DOHH2 (cell line): ENCODE measurements around the gene SP6.

ENCODE experiments used
- H3F3A ChIP-seq: fragments of 200-600 bp; sonication (generic), shearing (Covaris generic); 2 replicates; pipeline ENCODE4 v1.6.0; 2016; ENCODE audit warnings: antibody characterized with exemption, mild to moderate bottlenecking; ENCODE audit not compliant: control insufficient read depth, insufficient read depth
- H3K27ac ChIP-seq: fragments of 200-600 bp; sonication (generic); 2 replicates; pipeline ENCODE4 v1.5.1; 2014; ENCODE audit warnings: low read depth, mild to moderate bottlenecking, low read length, moderate library complexity
- H3K27me3 ChIP-seq: fragments of 200-600 bp; sonication (generic); 2 replicates; pipeline ENCODE4 v1.6.1; 2014; ENCODE audit warnings: mild to moderate bottlenecking, low read length, mixed read lengths; ENCODE audit not compliant: control insufficient read depth
- H3K36me3 ChIP-seq: fragments of 200-600 bp; sonication (generic); 2 replicates; pipeline ENCODE4 v1.6.1; 2014; ENCODE audit warnings: mild to moderate bottlenecking, low read length, moderate library complexity, mixed read lengths; ENCODE audit not compliant: control insufficient read depth
- H3K4me1 ChIP-seq: fragments of 200-600 bp; sonication (generic); 2 replicates; pipeline ENCODE4 v1.6.1; 2014; ENCODE audit warnings: mild to moderate bottlenecking, low read length, mixed read lengths; ENCODE audit not compliant: control insufficient read depth
- H3K4me2 ChIP-seq: fragments of 200-600 bp; sonication (generic); 2 replicates; pipeline ENCODE4 v1.6.0; 2014; ENCODE audit warnings: mild to moderate bottlenecking, low read length, moderate library complexity
- H3K4me3 ChIP-seq: fragments of 200-600 bp; sonication (generic); 2 replicates; pipeline ENCODE4 v1.5.1; 2014; ENCODE audit warnings: mild to moderate bottlenecking, low read length, mixed read lengths
- H3K79me2 ChIP-seq: fragments of 200-600 bp; sonication (generic); 2 replicates; pipeline ENCODE4 v1.6.1; 2014; ENCODE audit warnings: mild to moderate bottlenecking, low read length, mixed read lengths; ENCODE audit not compliant: control insufficient read depth
- H3K9me2 ChIP-seq: fragments of 200-600 bp; sonication (generic); replicated peaks from 2 replicates; pipeline ENCODE4 v1.6.1; 2014; ENCODE audit warnings: mild to moderate bottlenecking, low read length, mixed read lengths; ENCODE audit not compliant: control insufficient read depth
- H3K9me3 ChIP-seq: fragments of 200-600 bp; sonication (generic); 2 replicates; pipeline ENCODE4 v1.6.1; 2014; ENCODE audit warnings: antibody characterized with exemption, low read length, mixed read lengths; ENCODE audit not compliant: control insufficient read depth, insufficient read depth
- H4K20me1 ChIP-seq: fragments of 200-600 bp; sonication (generic); 2 replicates; pipeline ENCODE4 v1.6.0; 2014; ENCODE audit warnings: low read depth, mild to moderate bottlenecking, antibody characterized with exemption, low read length, moderate library complexity; ENCODE audit not compliant: control insufficient read depth, insufficient read depth
- EZH2phosphoT487 ChIP-seq: fragments of 200-600 bp; sonication (generic); IDR thresholded peaks from 2 replicates; pipeline ENCODE4 v1.6.1; 2017; ENCODE audit warnings: borderline replicate concordance, mild to moderate bottlenecking, antibody characterized with exemption, low read length, moderate library complexity, mixed read lengths
- TF ChIP-seq, protein P1 (sequence below): fragments of 200-600 bp; sonication (generic); IDR thresholded peaks from one replicate; pipeline ENCODE4 v1.5.1; 2014; ENCODE audit warnings: antibody characterized with exemption, mild to moderate bottlenecking, low read depth, low read length; ENCODE audit not compliant: poor library complexity, severe bottlenecking

The SP6 gene

DNA sequence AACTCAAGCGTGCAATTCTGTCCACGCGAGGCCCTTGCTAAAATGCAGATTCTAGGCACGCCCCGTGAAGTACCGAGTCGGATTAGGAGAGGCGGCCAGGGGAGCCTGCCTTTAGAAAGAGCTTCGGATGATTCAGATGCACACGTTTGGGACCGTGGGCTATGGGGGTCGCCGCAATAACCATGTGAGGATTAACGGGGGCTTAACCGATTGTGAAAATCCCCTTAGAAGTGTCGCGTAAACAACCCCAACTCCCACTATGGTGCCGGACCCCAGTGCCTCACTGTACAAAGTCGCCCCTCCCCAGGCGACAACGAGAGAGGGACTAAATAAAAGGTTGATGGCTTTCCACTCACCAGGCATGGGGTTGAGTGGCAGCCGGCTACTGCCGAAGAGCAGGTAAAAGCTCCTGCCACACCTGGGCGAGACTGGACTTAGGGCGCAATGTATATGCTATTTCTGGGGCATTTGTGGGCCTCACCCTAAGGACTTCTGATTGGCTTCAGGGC lies 44.4 kb upstream of the SP6 start:
- H3K4me1 ChIP-seq: peaks cover 31% of the 10 kb centered on the region
- peak overlapping the region; percentile 40 for H3K27ac ChIP-seq
- H3K4me3 ChIP-seq: peak overlapping the region; percentile 91
- no peaks in the 10 kb centered on the region for H4K20me1 ChIP-seq
- TF ChIP-seq EZH2phosphoT487: no peak; the same call in 1 of the 2 replicates
- TF ChIP-seq, protein P1, sequence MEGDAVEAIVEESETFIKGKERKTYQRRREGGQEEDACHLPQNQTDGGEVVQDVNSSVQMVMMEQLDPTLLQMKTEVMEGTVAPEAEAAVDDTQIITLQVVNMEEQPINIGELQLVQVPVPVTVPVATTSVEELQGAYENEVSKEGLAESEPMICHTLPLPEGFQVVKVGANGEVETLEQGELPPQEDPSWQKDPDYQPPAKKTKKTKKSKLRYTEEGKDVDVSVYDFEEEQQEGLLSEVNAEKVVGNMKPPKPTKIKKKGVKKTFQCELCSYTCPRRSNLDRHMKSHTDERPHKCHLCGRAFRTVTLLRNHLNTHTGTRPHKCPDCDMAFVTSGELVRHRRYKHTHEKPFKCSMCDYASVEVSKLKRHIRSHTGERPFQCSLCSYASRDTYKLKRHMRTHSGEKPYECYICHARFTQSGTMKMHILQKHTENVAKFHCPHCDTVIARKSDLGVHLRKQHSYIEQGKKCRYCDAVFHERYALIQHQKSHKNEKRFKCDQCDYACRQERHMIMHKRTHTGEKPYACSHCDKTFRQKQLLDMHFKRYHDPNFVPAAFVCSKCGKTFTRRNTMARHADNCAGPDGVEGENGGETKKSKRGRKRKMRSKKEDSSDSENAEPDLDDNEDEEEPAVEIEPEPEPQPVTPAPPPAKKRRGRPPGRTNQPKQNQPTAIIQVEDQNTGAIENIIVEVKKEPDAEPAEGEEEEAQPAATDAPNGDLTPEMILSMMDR: no peak
- peaks cover 35% of the 10 kb centered on the region for H3K36me3 ChIP-seq
- no peaks in the 10 kb centered on the region for H3K9me2 ChIP-seq
- H3K9me3 ChIP-seq: no peaks in the 10 kb centered on the region
- H3F3A ChIP-seq: peaks cover 6% of the 10 kb centered on the region; the same call in 1 of the 2 replicates
- H3K79me2 ChIP-seq: peaks cover 56% of the 10 kb centered on the region
- peak overlapping the region; percentile 82 for H3K4me2 ChIP-seq
- no peaks in the 10 kb centered on the region for H3K27me3 ChIP-seq

DNA sequence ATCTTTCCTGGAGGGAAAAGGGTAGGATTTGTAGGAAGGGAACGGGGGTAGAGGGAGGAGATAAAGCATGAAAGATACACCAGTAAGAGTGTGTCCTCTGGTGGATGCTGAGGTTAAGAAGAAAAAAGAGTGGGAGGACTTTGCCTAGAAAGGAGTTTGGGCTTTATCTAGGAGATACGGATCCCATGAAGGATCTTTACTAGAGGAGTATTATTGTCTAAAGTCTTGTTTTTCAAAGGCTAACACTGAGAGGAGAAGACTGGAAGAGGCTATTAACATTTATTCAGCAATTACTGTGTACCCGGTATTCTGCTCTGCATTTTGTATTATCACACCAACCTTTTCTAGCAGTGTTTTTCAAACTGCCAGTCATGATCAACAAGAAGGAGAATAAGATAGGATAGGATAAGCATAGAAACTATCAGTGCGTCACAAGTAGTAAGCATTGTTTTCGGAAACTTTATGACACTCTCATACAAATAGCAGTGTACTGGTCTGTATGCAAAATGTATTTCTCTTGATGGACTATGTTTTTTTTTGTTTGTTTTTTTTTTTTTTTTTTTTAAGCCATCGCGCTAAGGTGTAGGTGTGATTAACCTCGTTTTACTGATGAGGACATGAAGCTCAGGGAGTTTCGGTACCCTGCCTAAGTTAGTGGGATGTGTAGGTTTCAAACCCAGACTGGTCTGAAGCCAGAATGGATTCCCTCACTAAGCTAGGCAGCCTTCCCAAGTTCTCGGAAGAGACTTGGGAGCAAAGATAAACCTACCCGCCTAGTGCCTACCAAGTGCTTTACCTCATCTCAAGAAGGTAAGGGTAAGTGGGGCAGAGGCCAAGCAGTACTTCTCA lies 43.8 kb upstream of the SP6 start:
- Histone ChIP-seq H3K4me3 (peak overlapping the region; percentile 91), H3K9me3 (no peaks in the 10 kb centered on the region), H3K79me2 (peaks cover 51% of the 10 kb centered on the region), H3K4me1 (peaks cover 31% of the 10 kb centered on the region), H3K27me3 (no peaks in the 10 kb centered on the region), H3F3A (peaks cover 6% of the 10 kb centered on the region; the same call in 1 of the 2 replicates), H3K36me3 (peaks cover 28% of the 10 kb centered on the region), H4K20me1 (no peaks in the 10 kb centered on the region), H3K27ac (peak overlapping the region; percentile 40), H3K9me2 (no peaks in the 10 kb centered on the region), H3K4me2 (peak overlapping the region; percentile 82)
- TF ChIP-seq, protein P1: no peak
- TF ChIP-seq EZH2phosphoT487: no peak

DNA sequence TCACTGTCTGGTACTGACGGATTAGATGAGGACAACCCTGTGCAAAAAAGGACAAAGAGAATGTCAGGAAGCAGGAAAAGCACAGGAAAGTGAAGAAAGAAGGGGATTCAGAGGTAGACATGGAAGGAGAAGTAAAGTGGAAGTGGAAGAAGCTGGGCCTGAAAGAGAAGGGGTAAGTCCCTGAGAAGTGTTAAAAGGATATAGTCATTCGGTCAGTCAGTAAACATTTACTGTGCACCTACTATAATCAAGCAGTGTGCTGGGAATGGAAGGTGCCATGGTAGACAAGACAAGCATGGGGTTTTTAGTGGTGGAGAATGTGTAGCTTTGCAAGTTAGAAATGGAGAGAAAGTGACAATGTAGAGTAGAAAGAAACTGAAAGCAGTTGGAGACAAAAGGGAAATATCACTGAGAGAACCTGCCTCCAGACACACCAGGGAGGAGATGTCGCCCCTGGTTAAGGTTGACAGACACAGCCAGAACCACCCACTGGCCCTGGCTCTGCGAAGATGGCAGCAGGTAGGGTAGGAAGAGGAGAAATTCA lies 40.7 kb upstream of the SP6 start:
- H3K4me3 ChIP-seq: no peak overlapping the region
- H3K4me1 ChIP-seq: peaks cover 18% of the 10 kb centered on the region
- no peak for TF ChIP-seq EZH2phosphoT487
- TF ChIP-seq, protein P1: no peak
- H3K9me2 ChIP-seq: no peaks in the 10 kb centered on the region
- peaks cover 20% of the 10 kb centered on the region for H3K79me2 ChIP-seq
- H3K9me3 ChIP-seq: no peaks in the 10 kb centered on the region
- no peak overlapping the region for H3K27ac ChIP-seq
- H3K27me3 ChIP-seq: no peaks in the 10 kb centered on the region
- H3F3A ChIP-seq: peaks cover 6% of the 10 kb centered on the region; the same call in 1 of the 2 replicates
- H3K4me2 ChIP-seq: no peak overlapping the region
- peaks cover 5% of the 10 kb centered on the region; the same call in 1 of the 2 replicates for H3K36me3 ChIP-seq
- no peaks in the 10 kb centered on the region for H4K20me1 ChIP-seq
